Measurements from ENCODE around the gene PRRG4.

- TF ChIP-seq CTCF (IDR thresholded peaks at IDR 0.05) (no peak), POLR2A (IDR thresholded peaks at IDR 0.05) (no peak)
Measured at GRCh38 chr11:32852207-32852606, 22.5 kb downstream of the PRRG4 start.
